NCI-H2107 treated with DMSO at 0.1 percent for 48 hours (cell line): ENCODE measurements around the gene MLLT10.
"Not testable (repeated sequence)": the region's sequence is repeated elsewhere in the genome, so short reads cannot be mapped to it uniquely, and the experiment has no call there.

Source experiments
- DNase-seq: peaks from one replicate; lab custom pipeline; 2025; ENCODE audit not compliant: unreplicated experiment; lab: John Stamatoyannopoulos, UW

The MLLT10 gene

DNA sequence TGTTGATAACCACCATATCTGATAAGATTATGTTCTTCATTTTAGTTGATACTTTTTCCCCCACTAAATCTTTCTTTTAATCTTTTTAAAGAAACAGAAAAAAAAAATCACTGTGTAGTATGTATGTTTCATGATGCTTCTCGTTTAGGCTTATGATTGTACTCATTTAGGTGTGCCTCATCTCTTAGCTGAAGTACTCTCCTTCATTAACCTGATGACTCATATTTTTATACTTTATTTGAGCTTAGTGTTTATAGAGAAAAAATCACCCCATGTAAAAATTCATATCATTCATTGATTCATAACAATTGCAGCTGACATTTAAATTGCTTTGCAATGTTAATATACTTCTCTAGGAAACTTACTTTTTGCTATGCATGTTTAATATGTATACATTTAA lies 158.9 kb downstream of the MLLT10 start:
- no peak for DNase-seq

DNA sequence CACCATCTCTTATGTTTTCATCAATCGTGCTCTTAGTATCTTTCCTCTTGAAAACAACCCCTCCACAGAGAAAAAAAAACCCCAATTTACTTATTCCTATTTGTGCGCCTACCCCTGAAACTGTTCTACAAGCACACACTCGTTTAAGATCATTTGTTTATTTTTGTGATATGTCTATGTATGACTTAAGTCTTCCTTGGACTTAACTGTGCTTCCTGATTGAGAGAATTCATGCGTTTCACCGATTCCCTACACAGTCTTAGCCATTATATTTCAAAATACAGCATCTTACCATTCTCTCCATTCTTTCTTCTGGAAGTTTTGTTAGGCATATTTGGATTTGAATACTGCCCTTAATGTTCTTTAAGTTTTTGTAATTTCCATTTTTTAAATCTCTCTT lies 159.4 kb downstream of the MLLT10 start:
- DNase-seq, result no peak

DNA sequence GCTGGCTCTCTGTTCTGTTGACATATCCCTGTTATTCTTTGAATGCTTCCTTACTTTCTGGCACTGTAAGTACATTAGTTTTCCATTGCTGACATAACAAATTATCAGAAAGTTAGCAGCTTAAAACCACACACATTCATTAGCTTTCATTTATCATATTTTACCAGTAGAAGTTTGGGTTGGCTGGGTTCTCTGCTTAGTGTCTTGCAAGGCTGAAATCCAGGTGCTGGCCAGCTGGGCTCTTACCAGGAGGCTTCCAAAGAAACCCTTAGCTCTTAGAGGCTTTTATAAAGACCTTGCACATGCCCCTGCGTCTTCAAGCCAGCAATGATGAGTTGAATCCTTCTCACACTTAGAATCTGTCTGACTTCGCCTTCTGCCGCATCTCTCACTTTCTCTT lies 160.6 kb downstream of the MLLT10 start:
- DNase-seq, result no peak

DNA sequence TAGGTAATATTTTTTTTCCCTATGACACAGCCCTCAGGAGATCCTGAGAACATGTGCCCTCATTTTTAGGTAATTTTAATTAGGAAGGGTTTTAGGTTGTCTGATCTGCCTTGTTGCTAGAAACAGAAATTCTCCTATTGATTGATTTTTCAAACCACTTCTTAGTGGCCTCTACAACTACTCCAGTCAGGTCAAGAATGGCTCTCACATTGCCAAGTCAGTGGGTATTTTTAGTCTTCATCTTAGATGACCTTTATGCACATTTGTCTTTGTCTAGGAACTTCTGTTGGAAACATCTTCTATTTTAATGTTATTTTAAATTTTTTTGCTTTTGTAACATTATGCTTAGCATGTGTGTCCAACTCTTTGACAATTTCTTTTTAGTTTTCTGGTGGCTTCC lies 162.3 kb downstream of the MLLT10 start:
- DNase-seq, result no peak

DNA sequence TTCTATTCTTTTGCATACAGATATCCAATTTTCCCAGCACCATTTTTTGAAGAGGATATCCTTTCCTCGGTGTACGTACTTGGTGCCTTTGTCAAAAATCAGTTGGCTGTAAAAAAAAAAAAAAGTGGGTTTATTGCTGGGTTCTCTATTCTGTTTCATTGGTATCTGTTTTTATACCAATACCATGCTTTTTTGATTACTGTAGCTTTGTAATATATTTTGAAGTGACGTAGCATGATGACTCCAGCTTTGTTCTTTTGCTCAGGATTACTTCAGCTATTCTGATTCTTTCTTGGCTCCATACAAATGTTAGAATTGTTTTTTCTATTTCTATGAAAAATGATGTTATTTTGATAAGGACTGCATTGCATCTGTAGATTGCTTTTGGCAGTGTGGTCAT lies 165.5 kb downstream of the MLLT10 start:
- DNase-seq, result no peak

DNA sequence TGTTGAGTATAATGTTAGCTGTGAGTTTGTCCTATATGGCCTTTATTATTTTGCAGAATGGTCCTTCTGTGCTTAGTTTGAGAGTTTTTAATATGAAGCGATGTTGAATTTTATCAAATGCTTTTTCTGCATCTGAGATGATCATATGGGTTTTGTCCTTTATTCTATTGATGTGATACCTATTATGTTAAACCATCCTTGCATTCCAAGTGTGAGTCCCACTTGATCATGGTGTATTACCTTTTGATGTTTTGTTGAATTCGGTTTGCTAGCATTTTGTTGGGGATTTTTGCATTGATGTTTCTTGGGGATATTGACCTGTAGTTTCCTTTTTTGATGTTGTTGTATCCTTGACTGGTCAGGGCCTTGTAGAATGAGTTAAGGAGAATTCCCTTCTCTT lies 166.4 kb downstream of the MLLT10 start:
- no peak for DNase-seq

DNA sequence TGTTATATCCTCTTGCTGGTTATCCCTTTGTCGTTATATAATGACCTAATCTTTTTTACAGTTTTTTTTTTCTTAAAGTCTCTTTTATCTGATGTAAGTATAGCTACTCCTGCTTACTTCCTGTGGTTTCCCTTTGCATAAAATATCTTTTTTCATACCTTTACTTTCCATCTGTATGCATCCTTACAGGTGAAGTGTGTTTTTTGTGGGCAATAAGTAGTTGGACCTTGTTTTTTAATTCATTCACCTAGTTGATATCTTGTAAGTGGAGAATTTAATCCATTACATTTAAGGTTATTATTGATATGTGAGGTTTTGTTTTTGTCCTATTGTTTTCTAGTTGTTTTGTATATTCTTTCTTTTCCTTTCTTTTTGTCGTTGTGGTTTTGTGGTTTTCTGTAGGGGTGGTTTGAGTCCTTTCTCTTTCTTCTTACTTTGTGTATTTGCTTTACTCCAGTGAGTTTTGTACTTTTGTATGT lies 168.6 kb downstream of the MLLT10 start:
- DNase-seq, result peak; percentile 40

DNA sequence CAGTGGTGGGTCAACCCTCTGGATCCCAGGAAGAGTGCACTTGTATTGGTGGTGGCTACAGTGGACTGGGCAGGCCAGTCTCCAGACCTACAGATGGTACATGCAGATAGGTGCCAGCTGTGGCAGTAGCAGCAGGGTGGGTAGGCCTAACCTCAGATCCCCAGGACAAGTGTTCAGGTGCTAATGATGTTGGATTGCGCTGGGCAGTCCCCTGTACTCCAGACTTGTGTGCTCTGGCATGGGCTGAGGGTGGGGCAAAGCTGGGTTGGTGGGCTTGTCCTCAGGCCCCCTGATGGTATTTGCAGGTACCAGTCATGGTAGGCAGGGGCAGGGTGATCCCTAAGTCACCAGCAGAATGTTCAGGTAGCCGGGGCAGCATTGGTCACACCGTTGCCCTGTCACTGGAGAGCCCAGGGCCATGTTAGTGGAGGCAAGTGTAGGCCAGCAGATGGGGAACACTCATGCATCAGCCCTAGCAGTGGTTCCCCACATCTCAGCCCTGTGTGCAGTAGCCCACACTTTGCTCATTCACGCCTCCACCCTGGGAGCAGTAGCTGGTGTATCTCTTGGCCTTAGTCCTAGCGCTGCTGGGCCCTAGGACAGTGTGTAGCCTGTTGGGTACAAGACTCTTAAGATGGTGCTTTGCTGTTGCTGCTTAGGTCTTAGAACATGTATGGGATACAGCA lies 171.3 kb downstream of the MLLT10 start:
- no peak for DNase-seq

DNA sequence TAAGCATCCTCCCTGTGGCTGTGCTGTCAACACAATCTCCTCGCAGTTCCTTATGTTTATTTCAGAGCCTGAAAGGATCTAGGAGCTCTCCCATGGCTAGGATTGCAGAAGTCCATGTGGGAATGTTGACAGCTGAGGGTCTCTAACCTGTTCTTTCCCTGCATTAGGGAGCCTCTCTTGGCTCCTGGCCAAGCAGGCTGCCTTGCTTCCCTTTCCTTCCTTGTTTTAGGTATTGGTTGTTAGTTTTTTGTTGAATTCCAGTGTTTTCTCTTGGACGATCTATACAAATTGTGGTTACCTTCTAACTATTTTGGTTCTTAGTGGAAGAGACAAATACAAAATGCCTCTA lies 171.8 kb downstream of the MLLT10 start:
- DNase-seq, result no peak

DNA sequence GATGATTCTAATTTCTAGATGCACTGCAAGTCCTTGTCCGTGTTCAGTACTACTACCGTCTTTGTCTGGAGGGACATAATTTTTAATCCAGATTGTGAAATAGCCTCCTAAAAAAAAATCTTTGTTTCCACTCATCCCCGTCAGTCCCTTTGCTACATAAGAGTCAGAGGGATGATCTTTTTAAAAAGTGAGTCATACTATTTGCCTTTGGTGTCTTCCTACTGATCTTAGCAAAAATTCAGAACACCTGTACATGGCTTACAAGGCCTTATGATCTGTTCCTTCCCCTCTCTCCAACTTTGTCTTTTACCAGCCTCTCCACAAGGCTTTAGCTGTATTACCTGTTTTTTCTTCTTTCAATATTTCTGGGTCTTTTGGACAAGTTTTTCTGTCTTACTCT lies 173.5 kb downstream of the MLLT10 start:
- DNase-seq, result no peak

DNA sequence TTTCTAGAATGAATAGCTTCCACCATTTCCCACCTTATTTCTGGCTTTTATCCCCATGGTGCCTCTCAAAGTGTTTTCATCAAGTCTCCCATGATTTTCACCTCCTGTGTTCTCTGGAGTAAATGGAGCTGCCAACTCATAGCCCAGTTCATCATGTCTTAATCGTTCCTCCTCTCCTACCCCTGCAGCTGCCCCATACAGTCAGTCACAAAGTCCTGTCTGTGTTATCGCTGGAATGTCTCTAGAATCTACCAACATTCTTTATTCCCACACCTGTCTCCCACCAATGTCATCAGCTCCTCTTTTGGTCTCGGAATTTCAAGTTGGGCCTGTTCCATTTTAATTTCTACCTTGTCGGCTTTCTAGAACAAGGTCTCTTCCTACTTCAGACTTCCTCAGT lies 178.9 kb downstream of the MLLT10 start:
- no peak for DNase-seq

DNA sequence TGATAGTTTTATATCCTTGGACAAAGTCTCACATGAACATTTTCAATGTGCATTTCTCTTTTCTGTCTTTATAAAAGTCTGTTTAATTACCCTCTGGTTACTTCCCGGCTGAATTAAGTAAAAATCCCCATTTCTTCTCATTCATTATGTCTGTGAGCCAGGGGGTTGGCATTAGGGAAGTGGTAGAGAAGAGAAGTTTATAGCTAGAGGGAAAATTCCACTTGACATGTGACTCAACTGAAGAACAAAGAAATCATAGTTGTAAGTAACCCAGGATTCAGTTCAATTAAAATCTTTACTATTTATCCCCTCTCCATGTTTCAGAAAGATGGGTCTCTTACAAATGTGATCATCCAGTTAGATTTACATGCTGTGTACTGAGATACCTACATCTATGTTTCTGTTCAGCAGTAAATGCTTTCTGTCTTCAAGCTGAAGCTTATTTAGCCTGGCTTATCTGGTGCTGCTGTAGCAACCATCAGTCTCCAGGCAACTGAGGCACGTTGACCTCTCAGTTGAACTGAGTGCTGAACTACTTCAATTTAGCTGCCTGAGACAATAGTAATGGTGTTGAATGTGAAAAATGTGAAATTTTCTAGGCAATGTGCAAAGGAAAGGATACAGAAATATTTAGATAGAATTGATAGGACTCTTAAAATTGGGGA lies 181.6 kb downstream of the MLLT10 start:
- DNase-seq, result no peak

DNA sequence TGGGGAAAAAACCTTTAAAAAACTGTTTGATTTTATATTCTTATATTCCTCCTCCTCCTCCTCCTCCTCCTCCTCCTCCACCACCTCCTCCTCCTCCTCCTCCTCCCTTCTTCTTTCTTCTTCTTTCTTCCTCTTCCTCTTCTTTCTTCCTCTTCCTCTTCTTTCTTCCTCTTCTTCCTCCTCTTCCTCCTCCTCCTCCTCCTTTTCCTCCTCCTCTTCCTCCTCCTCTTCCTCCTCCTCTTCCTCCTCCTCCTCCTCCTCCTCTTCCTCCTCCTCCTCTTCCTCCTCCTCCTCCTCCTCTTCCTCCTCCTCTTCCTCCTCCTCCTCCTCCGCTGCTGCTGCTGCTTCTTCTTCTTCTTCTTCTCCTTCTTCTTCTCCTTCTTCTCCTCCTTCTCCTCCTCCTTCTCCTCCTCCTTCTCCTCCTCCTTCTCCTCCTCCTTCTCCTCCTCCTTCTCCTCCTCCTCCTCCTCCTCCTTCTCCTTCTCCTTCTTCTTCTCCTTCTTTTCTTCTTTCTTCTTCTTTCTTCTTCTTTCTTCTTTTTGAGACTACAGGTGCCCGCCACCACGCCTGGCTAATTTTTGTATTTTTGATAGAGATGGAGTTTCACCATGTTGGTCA lies 183.5 kb downstream of the MLLT10 start:
- not testable (repeated sequence) for DNase-seq

DNA sequence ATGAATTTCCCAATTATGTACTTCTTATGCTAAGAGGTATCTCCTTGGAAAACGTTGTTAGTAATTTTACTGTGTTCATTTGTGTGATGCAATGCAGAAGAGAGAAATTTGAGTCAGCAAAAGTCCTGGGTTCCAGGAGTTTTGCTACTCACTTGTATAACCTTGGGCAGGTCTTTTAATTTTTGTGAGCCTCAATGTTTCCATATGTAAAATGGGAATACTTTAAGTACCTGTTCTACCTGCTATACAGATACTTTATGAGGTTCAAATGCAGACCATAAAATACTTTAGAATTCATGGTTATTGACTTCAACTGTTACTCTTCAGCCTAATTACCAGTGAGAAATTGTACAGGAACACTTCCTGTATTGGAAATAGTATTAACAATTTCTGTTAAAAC lies 185.5 kb downstream of the MLLT10 start:
- DNase-seq, result no peak

DNA sequence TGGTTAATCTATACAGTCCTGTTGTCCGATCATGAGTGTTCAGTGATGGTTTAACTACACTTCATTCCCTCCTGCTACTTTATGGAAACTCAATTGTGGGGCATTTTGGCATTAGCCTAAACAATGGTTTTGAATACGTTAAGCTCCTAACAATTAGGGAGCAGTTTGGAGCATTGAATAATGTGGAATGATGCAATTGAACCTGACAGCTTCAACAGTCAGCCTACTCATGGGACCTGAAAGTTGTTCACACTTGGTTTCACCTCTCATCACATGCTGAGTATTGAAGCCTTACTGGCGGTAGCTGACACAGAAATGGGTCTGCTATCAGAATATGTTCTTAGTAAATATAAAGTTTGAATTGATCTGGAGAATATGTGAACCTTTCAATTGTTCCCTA lies 186.1 kb downstream of the MLLT10 start:
- DNase-seq, result peak; percentile 3

DNA sequence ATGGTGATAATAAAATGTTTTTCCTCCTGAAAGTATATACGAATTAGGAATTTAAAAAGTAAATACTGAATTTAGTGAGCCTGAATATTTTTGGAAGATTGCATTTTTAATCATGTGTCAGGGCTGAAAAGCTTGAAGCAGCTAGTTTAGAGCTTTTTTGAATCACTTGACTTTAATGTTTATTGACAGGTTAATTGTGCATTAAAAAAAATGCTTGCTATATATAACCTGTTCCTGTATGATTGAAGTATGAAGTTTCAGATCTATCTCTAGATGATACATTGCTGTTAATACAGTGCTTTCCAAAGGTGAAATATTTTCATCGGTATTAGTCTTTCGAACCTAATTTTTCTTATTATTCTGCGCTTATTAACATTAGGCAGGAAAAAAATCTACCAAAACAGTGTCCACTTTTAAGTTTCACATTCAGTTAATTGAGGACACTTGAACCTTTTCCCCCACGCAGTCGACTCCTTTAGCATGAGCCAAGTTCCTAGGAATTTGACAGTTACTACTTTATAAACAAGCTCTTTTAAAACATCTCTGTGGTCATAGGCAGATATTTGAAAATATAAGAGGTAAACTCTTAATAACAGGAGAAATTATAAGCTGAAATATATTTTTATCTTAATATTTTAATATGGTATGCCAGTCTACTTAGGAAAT lies 187.1 kb downstream of the MLLT10 start:
- DNase-seq, result no peak

DNA sequence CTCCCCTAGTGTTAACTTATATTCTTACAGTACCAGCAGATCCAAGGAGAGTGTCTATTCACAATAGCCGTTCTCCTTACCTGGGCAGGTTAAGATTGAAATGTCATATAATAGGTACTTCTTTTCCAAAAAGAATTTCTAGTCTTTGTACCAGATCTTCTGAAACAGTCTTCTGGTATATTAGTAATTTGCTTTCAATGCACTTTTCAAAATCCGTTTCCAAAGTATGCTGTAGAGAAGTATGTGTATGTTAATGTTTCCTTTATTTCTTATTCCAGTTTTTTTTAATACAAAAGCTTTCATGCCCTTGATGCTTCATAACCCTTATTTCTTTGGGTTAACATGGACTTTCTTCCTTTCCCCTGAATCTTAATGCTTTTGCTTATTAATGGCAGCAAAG lies 188.2 kb downstream of the MLLT10 start:
- no peak for DNase-seq

DNA sequence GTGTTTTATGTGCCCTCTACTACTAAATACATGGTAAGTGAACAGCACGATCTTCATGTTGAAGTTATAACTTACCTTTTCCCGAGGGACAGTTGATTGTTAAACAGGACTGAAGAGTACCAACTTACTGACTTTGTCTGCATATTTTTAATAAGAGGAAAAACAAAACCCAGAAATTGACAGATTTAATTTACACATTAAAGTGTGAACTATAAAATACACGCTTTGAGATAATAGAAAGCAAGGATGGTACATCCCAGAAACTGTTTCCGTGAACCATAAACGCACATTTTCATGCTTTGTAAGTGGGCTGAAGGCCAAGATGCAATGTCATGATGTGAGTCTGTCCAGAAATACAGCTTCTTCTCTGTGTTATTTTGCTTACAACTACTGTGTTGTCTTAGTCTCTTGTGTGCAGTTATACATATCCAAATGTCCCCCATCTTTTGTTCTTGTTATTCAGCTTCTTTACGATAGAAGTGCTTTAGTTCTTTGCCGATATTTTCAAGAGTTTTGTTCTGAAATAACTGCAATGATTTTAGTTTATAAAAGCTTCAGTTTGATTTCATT lies 190.1 kb downstream of the MLLT10 start:
- no peak for DNase-seq

DNA sequence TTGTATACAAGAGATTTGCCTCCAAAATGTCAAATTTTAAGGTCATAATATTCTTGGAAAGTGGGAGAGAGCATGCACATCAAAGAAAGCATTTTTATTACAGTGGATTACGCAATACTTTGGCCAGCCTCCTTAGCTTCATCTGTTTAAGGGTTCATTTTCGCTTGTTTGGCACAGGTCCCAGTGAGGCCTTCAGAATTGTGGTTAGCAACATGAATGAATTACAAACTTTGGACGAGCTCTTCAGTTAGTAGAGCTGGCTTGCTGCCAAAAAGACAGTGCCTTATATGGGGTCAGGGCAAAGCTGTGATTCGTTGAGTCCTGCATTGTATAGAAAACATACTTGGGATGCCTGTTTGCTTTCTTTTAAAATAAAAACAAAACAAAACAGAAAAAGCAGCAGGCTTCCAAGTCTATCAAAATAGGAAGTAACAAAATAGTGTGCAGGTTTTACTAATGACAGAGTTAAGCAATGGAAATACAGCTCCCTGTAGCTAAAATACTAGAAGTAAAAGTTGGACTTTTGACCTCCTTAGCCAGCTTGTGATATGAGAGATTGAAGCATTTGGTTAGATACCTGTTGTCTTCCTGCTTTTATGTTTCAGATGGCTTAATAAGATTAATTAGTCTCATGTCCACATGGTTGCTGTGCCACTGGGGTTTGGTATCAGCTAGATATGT lies 190.8 kb downstream of the MLLT10 start:
- DNase-seq, result peak; percentile 94

DNA sequence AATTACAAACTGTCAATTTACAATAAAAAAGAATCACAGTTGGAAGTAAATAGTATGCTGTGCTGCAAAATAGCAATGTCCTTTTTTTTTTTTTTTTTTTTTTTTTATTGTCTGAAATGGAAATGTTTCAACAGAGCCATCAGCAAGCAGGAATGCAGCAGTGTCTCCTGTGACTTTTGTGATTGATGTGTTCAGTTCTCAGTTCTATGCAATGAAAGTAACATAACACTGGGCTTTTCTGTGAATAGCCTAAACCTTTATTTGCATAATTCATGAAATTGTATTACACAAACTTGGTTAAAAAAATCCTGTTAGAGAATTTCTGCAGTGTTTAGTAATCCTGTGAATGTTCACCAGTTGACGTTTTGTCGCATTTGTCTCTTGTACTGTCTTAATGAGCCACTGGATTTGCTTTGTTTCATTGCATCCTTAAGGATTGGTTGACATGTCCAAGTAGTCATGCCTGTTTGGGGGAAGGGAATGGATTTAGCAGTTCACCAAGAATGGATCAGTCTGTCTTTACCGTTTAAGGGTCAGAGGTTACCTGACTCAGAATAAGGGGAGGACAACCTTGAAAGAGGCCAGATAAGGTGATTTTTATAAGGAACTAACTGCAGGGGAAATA lies 192.7 kb downstream of the MLLT10 start:
- no peak for DNase-seq
